Lung (tissue), 12 donors: Measurements from ENCODE around the gene SPINDOC. TPM values are rescaled to one million over a fixed set of nuclear protein-coding genes. Genes with fewer than 3 reads are reported as not detected.

Experiments used
- ATAC-seq: fragments of 200-7000 bp; cut with Tn5 transposase; one replicate; pipeline ENCODE4 v1.9.1; 2020; ENCODE audit warnings: moderate number of reproducible peaks; ENCODE audit not compliant: insufficient read depth, low FRiP score
- DNase-seq, 3 donors: peaks; one replicate each; pipeline ENCODE4 v3.0.0-alpha.2; 2013 to 2017
- H3K27ac ChIP-seq, 2 donors: one replicate each; pipeline ENCODE4 v1.5.1; 2013; ENCODE audit warnings: mild to moderate bottlenecking in 2 of 2, moderate library complexity in 2 of 2, control low read depth in 1 of 2, inconsistent platforms in 1 of 2, low read depth in 1 of 2, low read length in 1 of 2
- H3K27me3 ChIP-seq, 3 donors: one replicate each; pipeline ENCODE4 v1.5.1; 2013; ENCODE audit warnings: low read length in 2 of 3; ENCODE audit not compliant: control insufficient read depth in 3 of 3, insufficient read depth in 3 of 3
- H3K36me3 ChIP-seq, 4 donors: one replicate each; pipeline ENCODE4 v1.5.1; 2013; ENCODE audit warnings: low read length in 4 of 4, mild to moderate bottlenecking in 1 of 4, moderate library complexity in 1 of 4; ENCODE audit not compliant: control insufficient read depth in 4 of 4, insufficient read depth in 4 of 4
- H3K4me1 ChIP-seq, 5 donors: one replicate each; pipeline ENCODE4 v1.5.1; 2013; ENCODE audit warnings: low read length in 5 of 5, mild to moderate bottlenecking in 2 of 5, moderate library complexity in 1 of 5; ENCODE audit not compliant: control insufficient read depth in 5 of 5, insufficient read depth in 5 of 5
- H3K4me3 ChIP-seq: one replicate; pipeline ENCODE4 v1.5.1; 2013; ENCODE audit warnings: mild to moderate bottlenecking, control low read depth, moderate library complexity
- H3K9ac ChIP-seq, 2 donors: one replicate each; pipeline ENCODE4 v1.5.1; 2013; ENCODE audit warnings: low read length in 2 of 2, control low read depth in 1 of 2; ENCODE audit not compliant: insufficient read depth in 1 of 2
- H3K9me3 ChIP-seq, 4 donors: one replicate each; pipeline ENCODE4 v1.5.1; 2013; ENCODE audit warnings: low read length in 3 of 4, mild to moderate bottlenecking in 1 of 4, moderate library complexity in 1 of 4; ENCODE audit not compliant: control insufficient read depth in 4 of 4, insufficient read depth in 3 of 4
- CTCF ChIP-seq: IDR thresholded peaks from 2 replicates; pipeline ENCODE4 v1.5.1; 2012; ENCODE audit warnings: mild to moderate bottlenecking; ENCODE audit errors: control extremely low read depth, extremely low read depth
- WGBS, 2 donors: extraction: QIAGEN DNeasy Blood & Tissue Kit; methylation state at CpG; one replicate each; pipeline ENCODE4 v1.1.7; 2013; 5-methylcytosine and 5-hydroxymethylcytosine counted together
- polyA plus RNA-seq, 2 donors: library from polyadenylated mRNA; stranded (reverse); fragments of 200-250 nt; gene quantifications; one replicate each; pipeline ENCODE4 v1.2.1, GENCODE V29; 2013
- total RNA-seq, 2 donors: library from RNA; depleted of rRNA in 1 of 2; stranded (reverse); fragments of >200 nt in 1 of 2; gene quantifications; one replicate each; pipeline ENCODE4 v1.2.1, GENCODE V29; 2014 to 2021
- donor health status: control.
- donor health status: control.
- donor health status: Bipolar disorder and iron deficiency.
- donor health status: healthy.
- donor health status: DM: yes; HTN: yes; CAD: no.

Gene SPINDOC
- total and polyA plus RNA-seq, 4 donors = 9.9 to 23.9 (median 14.2) TPM

GRCh38 chr11:63814383-63814736 is 1.1 kb downstream of the SPINDOC start:
- no peak for TF ChIP-seq CTCF
- H3K9ac ChIP-seq = peak overlapping the region in 1 of 2 donors; percentile 50
- DNase-seq = peak in 2 of 3 donors; percentile 8 to 9
- 24 to 37% methylated on average over 7 of the region's 7 CpGs for WGBS, 2 donors
- H3K36me3 ChIP-seq = peaks cover 5 to 30% (median 20%) of the 10 kb centered on the region in 4 donors
- peak overlapping the region; percentile 99 for H3K4me3 ChIP-seq
- no peaks in the 10 kb centered on the region for H3K9me3 ChIP-seq
- H3K4me1 ChIP-seq = peaks cover 0 to 22% (median 0%) of the 10 kb centered on the region in 5 donors
- ATAC-seq = no peak
- no peaks in the 10 kb centered on the region for H3K27me3 ChIP-seq
- peak overlapping the region in 1 of 2 donors; percentile 94 for H3K27ac ChIP-seq

- no peaks in the 10 kb centered on the region for H3K27me3 ChIP-seq
- H3K36me3 ChIP-seq = peaks cover 15 to 40% (median 25%) of the 10 kb centered on the region in 4 donors
- H3K4me3 ChIP-seq = no peak overlapping the region
- no peak for TF ChIP-seq CTCF
- no peak overlapping the region for H3K27ac ChIP-seq
- WGBS, 2 donors = 81 to 86% methylated on average over 6 of the region's 6 CpGs
- peaks cover 0 to 22% (median 0%) of the 10 kb centered on the region in 5 donors for H3K4me1 ChIP-seq
- ATAC-seq (no peak), DNase-seq (no peak)
- H3K9me3 ChIP-seq = no peaks in the 10 kb centered on the region
- H3K9ac ChIP-seq = no peak overlapping the region
Measured at GRCh38 chr11:63816166-63816565, 2.9 kb downstream of the SPINDOC start.

DNA sequence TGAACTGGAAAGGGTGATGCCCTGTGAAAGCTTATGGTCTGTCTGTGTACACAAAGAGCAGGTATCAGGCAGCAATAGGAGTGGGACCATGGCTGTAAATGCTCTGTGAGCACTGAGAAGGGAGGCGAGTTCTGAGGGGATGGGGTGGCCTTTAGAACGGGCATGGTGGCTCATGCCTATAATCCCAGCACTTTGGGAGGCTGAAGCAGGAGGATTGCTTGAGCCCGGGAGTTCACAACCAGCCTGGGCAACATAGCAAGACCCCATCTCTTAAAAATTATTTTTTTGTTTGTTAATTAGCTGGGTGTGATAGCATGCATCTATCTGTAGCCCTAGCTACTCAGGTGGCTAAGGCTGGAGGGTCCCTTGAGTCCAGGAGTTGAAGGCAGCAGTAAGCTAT is 3.5 kb downstream of the SPINDOC start:
- H3K9me3 ChIP-seq = no peaks in the 10 kb centered on the region
- no peak overlapping the region for H3K9ac ChIP-seq
- peaks cover 0 to 22% (median 0%) of the 10 kb centered on the region in 5 donors for H3K4me1 ChIP-seq
- WGBS, 2 donors = 98 to 99% methylated on average over 3 of the region's 3 CpGs
- ATAC-seq (no peak), DNase-seq (no peak)
- no peak overlapping the region for H3K4me3 ChIP-seq
- peaks cover 18 to 46% (median 30%) of the 10 kb centered on the region in 4 donors for H3K36me3 ChIP-seq
- H3K27me3 ChIP-seq = no peaks in the 10 kb centered on the region
- H3K27ac ChIP-seq = no peak overlapping the region
- TF ChIP-seq CTCF = no peak

GRCh38 chr11:63817758-63818498 is 4.7 kb downstream of the SPINDOC start:
- WGBS, 2 donors = 89 to 91% methylated on average over 27 of the region's 27 CpGs
- H3K9me3 ChIP-seq = no peaks in the 10 kb centered on the region
- no peak for DNase-seq
- no peak overlapping the region for H3K27ac ChIP-seq
- peaks cover 0 to 16% (median 0%) of the 10 kb centered on the region in 5 donors for H3K4me1 ChIP-seq
- H3K9ac ChIP-seq = no peak overlapping the region
- ATAC-seq = no peak
- no peaks in the 10 kb centered on the region for H3K27me3 ChIP-seq
- TF ChIP-seq CTCF = no peak
- no peak overlapping the region for H3K4me3 ChIP-seq
- peaks cover 20 to 52% (median 38%) of the 10 kb centered on the region in 4 donors for H3K36me3 ChIP-seq
